Left colon (tissue), 2 donors: ENCODE data around the gene MPL. TPM values are rescaled to one million over a fixed set of nuclear protein-coding genes. Genes with fewer than 3 reads are reported as not detected.
A peak's percentile ranks its signal among the peaks of the same experiment; 100 is the strongest.

Experiments used
- ATAC-seq: fragments of 200-7000 bp; cut with Tn5 transposase; one replicate; pipeline ENCODE4 v1.9.1; 2020; ENCODE audit warnings: mild to moderate bottlenecking, moderate library complexity
- DNase-seq, 2 donors: peaks; one replicate each; pipeline ENCODE4 v3.0.0-alpha.2; 2020
- intact Hi-C, 2 donors: fragments of 100-400 bp; cut with DNase I in 1 of 2; cut with micrococcal nuclease in 1 of 2; formaldehyde crosslinking; loops; one replicate each; pipeline versions ENCODE4 v1.11.2 to v1.14.0; 2022; cut with DNase I, micrococcal nuclease
- total RNA-seq, 2 donors: library from RNA; stranded (reverse); fragmentation: NEBNext Ultra II Directional; extraction: Animal tissue kit (Norgen Biotek cat#: 25700); gene quantifications; one replicate each; pipeline ENCODE4 v1.2.1, GENCODE V29; 2021
- donor health status: DM: no; HTN: no; CAD: no.
- donor health status: DM: yes; HTN: yes; CAD: no.

MPL gene
- total RNA-seq, 2 donors from 2014 or later = 0.56 TPM; not detected in 1

DNA sequence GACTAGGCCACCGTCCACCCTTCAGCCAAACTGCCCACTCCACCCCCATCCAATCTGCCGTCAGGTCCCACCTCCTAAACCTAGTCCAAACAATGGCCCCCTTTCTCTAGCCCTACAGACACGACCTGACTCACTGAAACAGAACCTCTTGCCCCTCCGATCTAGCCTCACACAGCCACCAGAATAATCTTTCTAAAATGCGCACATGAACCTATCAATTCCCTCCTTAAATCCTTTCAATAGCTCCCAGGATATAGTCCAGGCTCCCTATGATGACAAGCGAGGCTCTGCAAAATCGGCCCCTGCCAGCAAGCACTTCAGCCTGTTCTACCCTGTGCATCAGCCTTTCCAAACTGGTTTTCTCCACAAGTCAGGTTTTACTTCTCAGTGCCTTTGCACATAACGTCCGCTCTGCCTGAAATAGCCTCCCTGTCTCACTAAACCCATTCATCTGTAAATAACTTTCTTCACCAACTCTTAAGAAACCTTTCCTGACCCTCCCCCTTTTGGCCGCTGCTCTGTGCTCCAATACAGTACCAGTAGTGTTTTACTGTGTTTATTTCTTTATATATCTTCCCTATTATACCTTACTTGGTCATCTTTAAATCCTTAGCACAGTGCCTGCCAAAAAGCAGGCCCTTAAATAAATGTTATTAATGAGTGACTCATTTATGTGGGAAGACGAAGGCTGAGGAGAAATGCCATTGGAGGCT, 12.1 kb downstream of the MPL start:
- no peak for ATAC-seq
- intact Hi-C loops = no loop called here
- peak in 1 of 2 donors; percentile 47 for DNase-seq

DNA sequence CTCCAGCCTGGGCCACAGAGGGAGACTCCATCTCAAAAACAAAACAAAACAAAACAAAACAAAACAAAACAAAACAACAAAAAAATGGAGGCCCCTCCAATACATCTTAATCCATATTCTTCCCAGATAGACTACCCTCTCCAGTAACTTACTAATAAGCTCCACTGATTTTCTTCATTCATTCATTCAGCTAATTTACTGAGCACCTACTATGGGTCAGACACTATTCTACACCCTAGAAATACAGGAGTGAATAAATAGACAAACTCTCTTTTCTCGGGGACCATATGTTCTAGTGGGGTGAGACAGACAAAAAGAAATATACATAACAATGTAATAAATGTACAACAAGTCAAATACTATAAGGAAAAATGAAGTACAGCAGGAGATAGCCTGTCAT, 13.4 kb downstream of the MPL start:
- ATAC-seq = no peak
- DNase-seq = no peak
- intact Hi-C loops = no loop called here

DNA sequence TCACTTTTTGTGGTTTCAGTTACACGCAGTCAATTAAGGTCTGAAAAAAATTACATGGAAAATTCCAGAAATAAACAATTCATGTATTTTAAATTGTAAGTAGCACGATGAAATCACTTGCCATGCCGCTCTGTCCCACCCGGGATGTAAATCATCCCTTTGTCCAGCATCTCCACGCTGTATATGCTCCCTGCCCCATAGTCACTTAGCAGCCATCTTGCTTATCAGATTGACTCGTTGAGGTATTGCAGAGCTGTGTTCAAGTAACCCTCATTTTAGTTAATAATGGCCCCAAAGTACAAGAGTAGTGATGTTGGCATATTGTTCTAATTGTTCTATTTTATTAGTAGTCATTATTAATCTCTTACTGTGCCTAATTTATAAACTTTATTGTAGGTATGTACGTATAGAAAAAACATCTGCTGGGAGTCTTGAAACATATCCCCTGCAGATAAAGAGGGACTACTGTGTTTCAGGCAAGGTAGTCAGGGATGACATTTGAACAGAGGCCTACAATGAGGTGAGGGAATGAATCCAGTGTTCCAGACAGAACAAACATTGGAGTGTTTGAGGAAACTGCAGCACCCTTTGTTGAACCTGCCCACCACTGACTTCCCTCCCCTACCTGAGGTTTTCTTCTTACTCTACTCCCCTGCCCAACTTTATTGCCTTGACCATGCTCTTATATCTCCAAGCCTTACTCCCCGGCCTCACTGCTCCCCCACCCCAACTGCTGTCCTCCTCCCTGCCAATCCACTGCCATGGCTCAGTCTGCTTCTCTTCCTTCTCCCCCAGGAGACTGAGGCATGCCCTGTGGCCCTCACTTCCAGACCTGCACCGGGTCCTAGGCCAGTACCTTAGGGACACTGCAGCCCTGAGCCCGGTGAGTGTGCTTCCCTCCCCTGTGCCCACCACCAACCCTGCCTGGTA, 14.1 kb downstream of the MPL start:
- ATAC-seq (no peak), DNase-seq (peak in 1 of 2 donors; percentile 22)
- intact Hi-C loops = no loop called here

DNA sequence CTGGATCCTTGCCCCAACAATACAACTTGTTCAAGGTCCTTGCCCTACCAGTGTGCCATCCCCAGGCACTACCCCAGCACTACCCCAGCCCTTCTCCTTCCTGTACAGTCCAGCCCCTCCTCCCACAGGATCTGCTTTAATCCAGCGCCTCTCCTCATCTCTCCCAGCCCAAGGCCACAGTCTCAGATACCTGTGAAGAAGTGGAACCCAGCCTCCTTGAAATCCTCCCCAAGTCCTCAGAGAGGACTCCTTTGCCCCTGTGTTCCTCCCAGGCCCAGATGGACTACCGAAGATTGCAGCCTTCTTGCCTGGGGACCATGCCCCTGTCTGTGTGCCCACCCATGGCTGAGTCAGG, 14.7 kb downstream of the MPL start:
- intact Hi-C loops = no loop called here
- DNase-seq = no peak
- ATAC-seq = no peak

DNA sequence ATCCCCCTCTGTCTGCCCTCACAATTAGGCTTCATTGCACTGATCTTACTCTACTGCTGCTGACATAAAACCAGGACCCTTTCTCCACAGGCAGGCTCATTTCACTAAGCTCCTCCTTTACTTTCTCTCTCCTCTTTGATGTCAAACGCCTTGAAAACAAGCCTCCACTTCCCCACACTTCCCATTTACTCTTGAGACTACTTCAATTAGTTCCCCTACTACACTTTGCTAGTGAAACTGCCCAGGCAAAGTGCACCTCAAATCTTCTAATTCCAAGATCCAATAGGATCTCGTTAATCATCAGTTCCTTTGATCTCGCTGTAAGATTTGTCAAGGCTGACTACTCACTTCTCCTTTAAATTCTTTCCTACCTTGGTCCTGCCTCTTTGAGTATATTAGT, 15.3 kb downstream of the MPL start:
- DNase-seq = no peak
- intact Hi-C loops = no loop called here
- no peak for ATAC-seq

DNA sequence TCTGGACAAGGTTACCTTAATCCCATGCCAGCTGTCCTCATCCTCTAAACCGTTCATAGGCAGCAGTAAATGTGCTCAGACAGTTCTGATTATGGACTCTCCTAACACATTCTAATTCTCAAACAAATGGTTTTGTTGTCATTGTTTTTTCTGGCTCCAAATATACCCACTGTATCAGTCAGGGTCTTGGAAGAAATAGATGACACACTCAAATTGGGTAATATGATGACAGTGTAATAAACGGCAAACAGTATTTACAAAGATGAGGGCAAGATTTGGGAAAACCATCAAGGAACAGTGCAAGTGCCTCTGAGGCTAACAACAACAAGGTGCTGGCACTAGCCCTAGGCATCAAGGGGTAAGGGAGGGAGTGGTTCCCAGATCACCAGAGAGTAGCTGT, 16.9 kb downstream of the MPL start:
- no peak for ATAC-seq
- DNase-seq = no peak
- intact Hi-C loops = no loop called here

DNA sequence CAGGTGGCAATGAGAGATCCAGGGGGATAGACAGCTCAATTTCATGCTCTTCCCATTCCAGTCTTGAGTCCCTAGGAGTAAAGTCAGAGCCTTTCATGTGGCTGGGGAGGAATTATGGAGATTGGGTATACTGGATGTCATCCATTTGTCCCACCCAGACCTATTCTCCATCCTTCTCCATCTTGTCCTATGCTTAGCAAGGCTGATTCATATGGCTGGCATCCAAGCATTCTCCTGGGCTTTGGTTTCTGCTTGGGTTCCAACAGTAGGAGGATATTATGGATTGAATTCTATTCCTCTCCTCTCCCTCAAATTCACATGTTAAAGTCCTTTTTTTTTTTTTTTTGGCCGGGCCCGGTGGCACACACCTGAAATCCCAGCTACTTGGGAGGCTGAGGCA, 17.3 kb downstream of the MPL start:
- DNase-seq (no peak), ATAC-seq (no peak)
- intact Hi-C loops = no loop called here

DNA sequence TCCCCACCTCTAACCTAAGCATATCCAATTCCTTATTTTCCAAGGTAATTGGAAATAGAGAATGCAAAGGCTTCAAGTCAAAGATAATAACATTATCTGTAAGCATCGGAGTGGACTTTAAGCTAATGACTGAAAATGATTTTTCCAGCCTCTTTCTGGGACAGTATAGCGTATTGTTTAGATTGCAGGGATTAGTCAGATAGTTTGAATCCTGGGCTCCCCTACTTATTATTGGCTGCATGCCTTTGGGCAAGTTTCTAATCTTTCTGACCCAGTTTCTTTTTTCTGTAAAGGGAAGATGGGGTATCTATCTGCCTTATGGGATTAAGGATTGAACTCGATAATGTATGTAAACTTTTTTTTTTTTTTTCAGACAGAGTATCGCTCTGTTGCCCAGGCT, 19.6 kb downstream of the MPL start:
- ATAC-seq (no peak), DNase-seq (no peak)
- intact Hi-C loops = no loop called here

DNA sequence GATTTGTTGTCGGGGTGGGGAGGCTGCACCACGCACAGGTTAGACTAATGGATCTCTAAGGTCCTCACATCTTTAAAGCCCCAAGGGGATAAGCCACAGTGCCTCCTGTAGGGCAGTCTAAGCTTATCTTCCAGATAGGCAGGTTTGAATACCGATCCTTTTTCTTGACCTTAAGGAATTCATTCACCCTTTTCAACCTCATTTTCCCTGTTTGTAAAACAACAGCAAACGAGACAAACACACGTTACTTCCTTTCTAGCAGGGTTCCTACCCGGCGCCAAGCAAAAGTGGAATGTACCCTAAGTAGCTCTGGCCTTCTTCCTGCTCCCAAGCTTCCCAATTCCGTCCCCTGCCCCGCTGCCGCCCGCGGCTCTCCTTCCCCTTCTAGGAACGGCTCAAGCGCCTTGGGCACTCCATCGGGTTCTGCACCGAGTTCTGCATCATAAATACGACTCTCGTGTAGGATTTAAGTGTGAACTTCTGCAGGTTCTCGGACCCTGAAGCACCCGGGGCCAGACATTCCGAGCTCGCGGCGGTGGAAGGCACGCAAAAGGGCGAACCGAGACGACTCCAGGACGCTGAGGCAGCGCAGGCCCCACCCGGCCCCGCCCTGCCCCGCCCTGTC, 20.6 kb downstream of the MPL start:
- peak; percentile 50 to 70 for DNase-seq
- intact Hi-C loops = no loop called here
- ATAC-seq = peak; percentile 64

DNA sequence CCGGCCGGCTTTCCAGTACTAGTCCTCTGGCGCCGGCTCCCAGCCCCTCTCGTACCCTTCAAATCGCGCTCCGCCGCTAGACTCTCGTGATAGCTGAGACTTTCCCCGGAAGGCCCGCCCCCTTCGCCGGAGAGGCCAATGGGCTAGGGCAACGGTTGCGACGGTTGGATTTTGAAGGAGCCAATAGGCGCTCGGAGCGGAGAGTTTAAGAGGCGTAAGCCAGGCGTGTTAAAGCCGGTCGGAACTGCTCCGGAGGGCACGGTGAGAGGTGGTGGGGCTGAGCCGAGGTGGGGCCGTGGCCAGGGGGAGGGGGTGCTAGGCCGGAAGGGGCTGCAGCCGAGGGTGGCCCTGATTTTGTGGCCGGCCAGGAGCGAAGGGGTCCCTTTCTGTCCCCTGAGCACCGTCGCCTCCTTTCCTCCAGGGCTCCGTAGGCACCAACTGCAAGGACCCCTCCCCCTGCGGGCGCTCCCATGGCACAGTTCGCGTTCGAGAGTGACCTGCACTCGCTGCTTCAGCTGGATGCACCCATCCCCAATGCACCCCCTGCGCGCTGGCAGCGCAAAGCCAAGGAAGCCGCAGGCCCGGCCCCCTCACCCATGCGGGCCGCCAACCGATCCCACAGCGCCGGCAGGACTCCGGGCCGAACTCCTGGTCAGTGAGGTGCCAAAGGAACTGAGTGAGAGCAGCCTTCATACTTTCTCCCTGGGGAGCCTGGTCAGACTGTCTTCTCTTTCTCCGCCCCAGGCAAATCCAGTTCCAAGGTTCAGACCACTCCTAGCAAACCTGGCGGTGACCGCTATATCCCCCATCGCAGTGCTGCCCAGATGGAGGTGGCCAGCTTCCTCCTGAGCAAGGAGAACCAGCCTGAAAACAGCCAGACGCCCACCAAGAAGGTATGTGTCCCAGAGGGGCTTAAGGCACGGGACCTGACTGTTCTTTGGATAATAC, 21.4 kb downstream of the MPL start, which contains the start of gene CDC20:
Gene CDC20, plus strand, starts transcription at position 236 of the 948 bp plus-strand sequence. Its CDS starts 235 bp downstream, at position 471.
- peak; percentile 99 to 100 for DNase-seq
- peak; percentile 89 for ATAC-seq
- intact Hi-C loops = no loop called here

DNA sequence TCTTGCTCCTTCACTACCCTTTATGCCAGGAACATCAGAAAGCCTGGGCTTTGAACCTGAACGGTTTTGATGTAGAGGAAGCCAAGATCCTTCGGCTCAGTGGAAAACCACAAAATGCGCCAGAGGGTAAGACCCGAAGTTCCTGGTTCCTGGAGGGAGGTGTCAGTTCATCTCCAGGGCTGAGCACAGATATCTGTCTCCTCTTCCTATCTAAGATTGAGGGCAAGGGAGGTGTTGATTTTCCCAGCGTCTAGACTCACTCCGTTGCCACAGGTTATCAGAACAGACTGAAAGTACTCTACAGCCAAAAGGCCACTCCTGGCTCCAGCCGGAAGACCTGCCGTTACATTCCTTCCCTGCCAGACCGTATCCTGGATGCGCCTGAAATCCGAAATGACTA, 22.1 kb downstream of the MPL start:
- no peak for ATAC-seq
- intact Hi-C loops = no loop called here
- no peak for DNase-seq

DNA sequence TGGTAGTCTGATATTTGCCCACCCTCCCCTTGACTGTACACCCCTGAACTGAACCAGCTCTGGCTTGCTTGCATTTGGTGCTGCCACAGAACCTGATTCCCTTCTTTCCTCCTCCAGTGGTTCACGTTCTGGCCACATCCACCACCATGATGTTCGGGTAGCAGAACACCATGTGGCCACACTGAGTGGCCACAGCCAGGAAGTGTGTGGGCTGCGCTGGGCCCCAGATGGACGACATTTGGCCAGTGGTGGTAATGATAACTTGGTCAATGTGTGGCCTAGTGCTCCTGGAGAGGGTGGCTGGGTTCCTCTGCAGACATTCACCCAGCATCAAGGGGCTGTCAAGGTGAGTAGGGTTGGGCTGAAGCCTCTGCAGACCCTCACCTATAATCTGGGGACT, 23.0 kb downstream of the MPL start:
- DNase-seq = no peak
- no peak for ATAC-seq
- intact Hi-C loops = no loop called here

DNA sequence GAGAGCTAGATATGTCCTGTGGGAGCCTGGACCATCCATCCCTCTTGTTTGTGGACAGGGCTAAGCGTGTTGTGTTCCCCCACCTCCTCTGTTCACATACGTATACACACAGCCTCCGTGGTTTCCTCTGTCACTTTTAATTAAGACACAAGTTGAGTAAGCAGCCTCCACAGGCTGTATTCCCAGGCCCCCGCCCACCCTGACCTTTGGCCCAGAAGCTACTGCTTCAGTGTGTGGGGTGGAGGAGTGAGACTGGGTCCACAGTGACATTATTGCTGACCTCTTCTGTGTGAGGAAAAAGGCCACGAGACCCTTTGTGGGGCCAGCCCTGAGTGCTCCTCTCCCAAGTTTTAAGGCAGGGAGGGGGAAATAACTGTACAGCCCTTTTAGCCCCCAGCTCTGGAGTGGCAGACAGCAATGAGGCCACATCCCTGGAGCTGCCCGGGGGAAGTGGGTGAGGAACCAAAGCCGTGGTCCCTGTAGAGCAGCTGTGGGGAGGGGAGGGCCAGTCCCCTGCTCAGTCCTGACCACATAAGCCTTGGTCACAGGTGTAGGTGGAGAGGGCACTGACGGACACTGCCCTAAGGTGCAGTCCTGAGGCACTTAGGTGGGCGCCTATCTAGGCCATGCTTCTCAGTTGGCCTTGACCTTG, 25.8 kb downstream of the MPL start:
- ATAC-seq = no peak
- peak in 1 of 2 donors; percentile 51 for DNase-seq
- intact Hi-C loops = no loop called here

DNA sequence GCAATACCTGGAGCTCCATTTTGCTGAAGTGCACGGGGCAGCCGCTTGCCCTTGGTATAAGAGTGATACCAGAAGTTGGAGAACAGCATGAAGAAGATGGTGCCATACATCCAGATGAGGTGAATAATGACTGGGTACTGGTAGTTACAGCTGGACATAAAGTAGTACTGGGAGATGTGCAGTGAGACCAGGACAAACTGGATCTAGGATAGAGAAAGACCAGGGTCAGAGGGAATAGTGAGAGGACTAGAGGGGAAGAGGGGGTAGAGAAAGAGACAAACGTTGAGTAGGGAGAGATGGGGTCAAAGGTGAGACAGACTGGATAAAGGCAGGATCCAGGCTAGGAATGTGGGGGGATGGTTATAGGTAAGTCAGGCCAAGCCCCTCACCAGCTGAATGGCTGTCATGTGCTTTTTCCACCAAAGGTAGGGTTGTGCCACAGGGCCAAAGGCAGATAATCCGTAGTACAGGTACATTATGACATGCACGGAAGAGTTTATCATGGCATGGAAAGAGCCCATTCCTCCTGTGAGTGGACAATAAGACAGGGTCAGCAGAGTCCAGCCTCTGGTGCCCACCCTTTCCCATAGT, 26.4 kb downstream of the MPL start:
- DNase-seq (no peak), ATAC-seq (no peak)
- intact Hi-C loops = no loop called here

DNA sequence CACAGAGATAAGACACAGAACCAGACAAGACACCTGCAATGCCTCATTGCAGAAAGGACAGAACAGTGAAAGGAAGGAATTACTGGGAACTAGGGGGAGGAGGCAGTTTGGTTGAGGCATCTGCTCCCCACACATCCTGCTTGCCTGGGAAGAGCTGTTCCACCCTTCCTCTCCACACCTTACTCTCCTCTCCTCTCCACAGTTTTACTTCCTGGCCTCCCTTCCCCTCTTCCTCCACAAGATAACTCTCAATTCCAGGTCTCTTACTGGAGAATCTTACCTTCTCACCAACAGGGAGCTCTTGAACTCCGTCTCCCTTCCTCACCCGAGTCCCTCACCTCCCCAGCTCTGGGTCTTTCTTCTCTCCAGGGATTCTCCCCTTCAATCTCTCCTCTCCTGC, 28.1 kb downstream of the MPL start:
- ATAC-seq (no peak), DNase-seq (no peak)
- intact Hi-C loops = no loop called here

DNA sequence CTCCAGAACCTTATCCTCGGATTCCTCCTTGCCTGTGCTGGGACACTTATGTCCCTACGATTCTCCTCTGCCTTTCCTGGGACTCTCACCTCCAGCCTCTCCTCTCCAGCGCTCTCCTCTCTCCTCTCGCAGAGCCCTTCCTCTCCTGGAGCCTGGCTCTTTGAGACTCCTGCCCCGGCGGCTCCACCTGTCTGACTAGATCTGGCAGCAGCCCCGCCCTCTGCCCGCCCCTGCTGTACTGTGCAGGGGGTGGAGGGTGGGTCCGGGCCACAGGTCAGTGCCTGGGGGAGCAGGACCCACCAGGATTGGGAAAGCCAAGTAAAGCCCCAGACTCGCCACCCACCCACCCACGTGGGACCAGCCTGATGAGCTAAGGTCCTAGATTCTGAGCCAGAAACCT, 28.6 kb downstream of the MPL start:
- DNase-seq = peak; percentile 88 to 90
- peak; percentile 60 for ATAC-seq
- intact Hi-C loops = no loop called here

DNA sequence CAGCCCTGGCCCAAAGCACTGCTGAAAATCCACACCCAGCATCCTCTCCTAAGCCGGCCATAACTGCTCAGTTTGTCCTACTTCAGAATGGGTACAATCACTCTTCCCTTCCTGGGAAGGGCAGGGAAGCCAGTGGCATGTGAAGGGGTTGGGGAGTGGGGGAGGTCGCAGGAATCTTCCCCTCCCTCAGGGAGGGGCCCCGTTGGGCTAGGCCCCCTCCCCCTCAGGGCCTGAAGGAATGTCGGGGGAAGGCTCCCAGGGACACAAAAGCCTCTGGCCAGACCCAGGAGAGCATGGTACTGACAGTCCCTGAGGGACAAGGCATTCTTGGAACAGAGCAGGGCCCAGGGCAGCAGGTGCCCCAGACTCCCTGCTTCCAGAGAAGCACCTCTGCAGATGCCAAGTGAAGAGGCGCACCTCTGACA, 29.0 kb downstream of the MPL start:
- intact Hi-C loops = no loop called here
- ATAC-seq = peak; percentile 11

More for the DNA sequence above, 29.0 kb downstream of the MPL start:
- no peak for DNase-seq
